Prostate gland (tissue), 2 donors: ENCODE measurements around the gene ABHD5.

Source experiments
- POLR2A ChIP-seq: fragments of 450-650 bp; IDR thresholded peaks from one replicate; pipeline ENCODE4 v1.6.1; 2016; ENCODE audit warnings: antibody characterized with exemption, mild to moderate bottlenecking
- POLR2AphosphoS5 ChIP-seq: sonication (generic); formaldehyde crosslinking; IDR thresholded peaks from one replicate; pipeline ENCODE4 v1.6.1; 2017; ENCODE audit warnings: antibody characterized with exemption
- TF ChIP-seq, protein P1 (sequence below), 4 experiments: fragments of 200-600 bp in 2 of 4; fragments of 450-650 bp in 2 of 4; sonication (generic) in 2 of 4; IDR thresholded peaks; 1 replicate in 3 of 4; 2 replicates in 1 of 4; pipeline ENCODE4 v1.5.1; 2016 to 2019; ENCODE audit warnings: antibody characterized with exemption in 4 of 4, mild to moderate bottlenecking in 2 of 4, moderate library complexity in 2 of 4

DNA sequence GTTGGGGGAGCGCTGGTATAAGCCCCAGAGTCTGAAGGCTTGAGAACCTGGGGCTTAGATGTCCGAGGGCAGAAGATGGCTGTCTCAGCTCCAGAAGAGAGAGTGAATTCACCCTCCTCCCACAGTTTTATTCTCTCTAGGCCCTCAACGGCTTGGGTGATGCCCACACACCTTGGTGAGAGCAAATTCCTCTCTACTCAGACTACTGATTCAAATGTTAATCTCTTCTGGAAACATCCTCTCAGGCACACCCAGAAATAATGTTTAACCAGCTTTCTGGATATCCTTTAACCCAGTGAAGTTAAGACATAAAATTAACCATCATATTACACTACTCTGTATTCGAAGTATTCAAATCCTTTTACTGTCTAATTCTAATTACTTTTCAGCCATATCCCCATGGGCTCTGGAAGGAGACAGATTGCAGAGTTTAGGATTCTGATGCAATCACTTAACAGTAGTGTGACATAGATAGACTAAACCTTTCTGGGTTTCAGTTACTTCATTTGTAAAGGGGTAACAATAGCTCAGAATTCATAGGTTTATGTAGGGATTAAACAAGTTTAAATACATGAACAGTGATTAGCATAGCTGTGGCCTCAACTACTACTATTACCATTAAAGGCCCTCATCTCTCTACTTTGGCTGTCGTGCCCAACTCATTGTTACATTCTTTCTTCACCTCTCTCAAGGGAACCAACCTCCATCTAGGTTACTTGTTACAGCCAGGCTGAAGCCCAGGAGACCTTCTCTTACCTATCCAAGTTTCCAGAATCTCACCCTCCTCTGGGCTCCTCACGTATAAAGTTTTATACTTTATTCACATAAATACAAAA is 43.2 kb upstream of the ABHD5 start:
- TF ChIP-seq POLR2A, result no peak
- TF ChIP-seq, protein P1, sequence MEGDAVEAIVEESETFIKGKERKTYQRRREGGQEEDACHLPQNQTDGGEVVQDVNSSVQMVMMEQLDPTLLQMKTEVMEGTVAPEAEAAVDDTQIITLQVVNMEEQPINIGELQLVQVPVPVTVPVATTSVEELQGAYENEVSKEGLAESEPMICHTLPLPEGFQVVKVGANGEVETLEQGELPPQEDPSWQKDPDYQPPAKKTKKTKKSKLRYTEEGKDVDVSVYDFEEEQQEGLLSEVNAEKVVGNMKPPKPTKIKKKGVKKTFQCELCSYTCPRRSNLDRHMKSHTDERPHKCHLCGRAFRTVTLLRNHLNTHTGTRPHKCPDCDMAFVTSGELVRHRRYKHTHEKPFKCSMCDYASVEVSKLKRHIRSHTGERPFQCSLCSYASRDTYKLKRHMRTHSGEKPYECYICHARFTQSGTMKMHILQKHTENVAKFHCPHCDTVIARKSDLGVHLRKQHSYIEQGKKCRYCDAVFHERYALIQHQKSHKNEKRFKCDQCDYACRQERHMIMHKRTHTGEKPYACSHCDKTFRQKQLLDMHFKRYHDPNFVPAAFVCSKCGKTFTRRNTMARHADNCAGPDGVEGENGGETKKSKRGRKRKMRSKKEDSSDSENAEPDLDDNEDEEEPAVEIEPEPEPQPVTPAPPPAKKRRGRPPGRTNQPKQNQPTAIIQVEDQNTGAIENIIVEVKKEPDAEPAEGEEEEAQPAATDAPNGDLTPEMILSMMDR (IDR thresholded peaks at IDR 0.05), result no peak
- no peak for TF ChIP-seq POLR2AphosphoS5
